PFSK-1 (cell line): ENCODE results near the gene LDLRAD4.

ENCODE experiments used
- FOXP2 ChIP-seq: optimal IDR thresholded peaks from 2 replicates; pipeline ENCODE3; 2011; ENCODE audit warnings: borderline replicate concordance, control low read depth, inconsistent platforms; ENCODE audit not compliant: insufficient read depth; ENCODE audit errors: extremely low read length, extremely low read depth
- POLR2AphosphoS5 ChIP-seq: IDR thresholded peaks from 2 replicates; pipeline ENCODE4 v1.6.1; 2012; ENCODE audit warnings: low read depth, mild to moderate bottlenecking, control low read depth, low read length, moderate library complexity
- SIN3A ChIP-seq: IDR thresholded peaks from 2 replicates; pipeline ENCODE4 v1.6.1; 2012; ENCODE audit warnings: mild to moderate bottlenecking, low read length, moderate library complexity, borderline replicate concordance; ENCODE audit not compliant: insufficient read depth
- TAF1 ChIP-seq: IDR thresholded peaks from 2 replicates; pipeline ENCODE4 v1.6.1; 2012; ENCODE audit warnings: low read length, control low read depth, borderline replicate concordance; ENCODE audit not compliant: insufficient read depth
- TF ChIP-seq, protein P1 (sequence below), 2 experiments: IDR thresholded peaks; 2 replicates each; pipeline versions ENCODE4 v1.6.1 to v1.8.0; 2011 to 2012; ENCODE audit warnings: low read depth in 2 of 2, low read length in 2 of 2, control low read depth in 1 of 2, inconsistent platforms in 1 of 2, mild to moderate bottlenecking in 1 of 2, moderate library complexity in 1 of 2; ENCODE audit not compliant: insufficient read depth in 1 of 2

Gene LDLRAD4

DNA sequence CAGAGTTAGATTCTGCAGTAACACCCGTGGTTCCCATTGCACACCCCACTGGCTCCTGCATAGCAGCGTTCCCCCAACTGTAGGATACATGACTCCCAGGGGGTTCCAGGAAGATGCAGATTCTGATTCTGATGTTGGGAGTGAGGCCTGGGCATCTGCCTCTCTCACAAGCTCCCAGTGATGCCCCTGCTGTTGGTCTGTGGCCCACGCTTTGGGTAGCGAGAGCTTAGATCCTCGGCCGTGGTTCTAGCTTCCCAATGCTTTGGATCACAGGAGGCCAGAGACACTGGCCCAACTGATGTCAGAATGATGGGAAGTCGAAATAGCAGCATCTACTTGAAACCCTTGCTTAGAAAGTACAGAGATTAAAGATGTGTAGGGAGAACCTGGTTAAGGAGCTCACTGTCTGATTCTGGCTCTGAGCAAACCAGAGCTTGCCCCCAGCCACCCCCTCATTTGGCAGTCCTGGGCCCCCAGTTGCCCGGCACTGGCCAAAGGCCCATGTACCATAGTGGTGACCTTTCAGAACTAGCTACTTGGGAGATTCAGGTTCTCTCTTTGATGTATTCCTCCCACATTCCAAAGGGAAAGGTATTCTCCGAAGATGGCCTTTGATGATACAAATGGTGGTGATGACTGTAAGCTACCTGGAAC lies 310.3 kb downstream of the LDLRAD4 start:
- no peak for TF ChIP-seq FOXP2
- no peak for TF ChIP-seq POLR2AphosphoS5
- TF ChIP-seq TAF1 = no peak
- no peak for TF ChIP-seq SIN3A
- TF ChIP-seq, protein P1, sequence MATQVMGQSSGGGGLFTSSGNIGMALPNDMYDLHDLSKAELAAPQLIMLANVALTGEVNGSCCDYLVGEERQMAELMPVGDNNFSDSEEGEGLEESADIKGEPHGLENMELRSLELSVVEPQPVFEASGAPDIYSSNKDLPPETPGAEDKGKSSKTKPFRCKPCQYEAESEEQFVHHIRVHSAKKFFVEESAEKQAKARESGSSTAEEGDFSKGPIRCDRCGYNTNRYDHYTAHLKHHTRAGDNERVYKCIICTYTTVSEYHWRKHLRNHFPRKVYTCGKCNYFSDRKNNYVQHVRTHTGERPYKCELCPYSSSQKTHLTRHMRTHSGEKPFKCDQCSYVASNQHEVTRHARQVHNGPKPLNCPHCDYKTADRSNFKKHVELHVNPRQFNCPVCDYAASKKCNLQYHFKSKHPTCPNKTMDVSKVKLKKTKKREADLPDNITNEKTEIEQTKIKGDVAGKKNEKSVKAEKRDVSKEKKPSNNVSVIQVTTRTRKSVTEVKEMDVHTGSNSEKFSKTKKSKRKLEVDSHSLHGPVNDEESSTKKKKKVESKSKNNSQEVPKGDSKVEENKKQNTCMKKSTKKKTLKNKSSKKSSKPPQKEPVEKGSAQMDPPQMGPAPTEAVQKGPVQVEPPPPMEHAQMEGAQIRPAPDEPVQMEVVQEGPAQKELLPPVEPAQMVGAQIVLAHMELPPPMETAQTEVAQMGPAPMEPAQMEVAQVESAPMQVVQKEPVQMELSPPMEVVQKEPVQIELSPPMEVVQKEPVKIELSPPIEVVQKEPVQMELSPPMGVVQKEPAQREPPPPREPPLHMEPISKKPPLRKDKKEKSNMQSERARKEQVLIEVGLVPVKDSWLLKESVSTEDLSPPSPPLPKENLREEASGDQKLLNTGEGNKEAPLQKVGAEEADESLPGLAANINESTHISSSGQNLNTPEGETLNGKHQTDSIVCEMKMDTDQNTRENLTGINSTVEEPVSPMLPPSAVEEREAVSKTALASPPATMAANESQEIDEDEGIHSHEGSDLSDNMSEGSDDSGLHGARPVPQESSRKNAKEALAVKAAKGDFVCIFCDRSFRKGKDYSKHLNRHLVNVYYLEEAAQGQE (IDR thresholded peaks at IDR 0.05; ENCODE audit: insufficient read depth in 1 of 2, low read depth in 2 of 2, low read length in 2 of 2) = no peak

- TF ChIP-seq POLR2AphosphoS5 = no peak
- no peak for TF ChIP-seq FOXP2
Observed at GRCh38 chr18:13530033-13530878, 311.7 kb downstream of the LDLRAD4 start.

DNA sequence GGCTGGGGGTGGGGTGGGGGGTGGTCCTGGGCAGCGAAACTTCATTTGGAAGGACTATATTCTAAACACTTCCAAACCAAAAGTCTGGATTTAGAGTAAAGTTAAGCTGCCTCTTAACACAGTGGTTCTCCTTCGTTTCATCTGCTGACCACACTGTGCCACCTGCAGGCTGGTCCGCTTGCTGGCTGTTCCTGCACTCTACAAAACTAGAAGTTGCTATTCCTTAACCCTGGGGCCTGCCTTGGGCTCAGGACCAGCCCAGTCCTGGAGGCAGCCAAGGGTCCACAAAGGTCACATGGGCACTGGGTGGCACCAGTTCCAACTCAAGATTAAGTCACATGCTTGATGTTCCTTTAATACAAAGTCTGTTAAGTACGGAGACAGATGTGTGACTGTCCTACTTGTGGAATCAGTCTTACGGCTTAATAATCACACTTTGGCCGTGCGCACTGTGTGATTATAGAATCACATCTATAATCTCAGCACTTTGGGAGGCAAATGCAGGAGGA lies 312.4 kb downstream of the LDLRAD4 start:
- TF ChIP-seq SIN3A = no peak
- TF ChIP-seq, protein P1 (IDR thresholded peaks at IDR 0.05; ENCODE audit: insufficient read depth in 1 of 2, low read depth in 2 of 2, low read length in 2 of 2) = no peak
- TF ChIP-seq POLR2AphosphoS5 = no peak
- TF ChIP-seq TAF1 = no peak
- TF ChIP-seq FOXP2 = no peak

- TF ChIP-seq TAF1 = no peak
- TF ChIP-seq FOXP2 = no peak
- TF ChIP-seq SIN3A = no peak
- TF ChIP-seq POLR2AphosphoS5 = no peak
- TF ChIP-seq, protein P1 (IDR thresholded peaks at IDR 0.05; ENCODE audit: insufficient read depth in 1 of 2, low read depth in 2 of 2, low read length in 2 of 2) = no peak
Observed at GRCh38 chr18:13531681-13532325, 313.2 kb downstream of the LDLRAD4 start.

GRCh38 chr18:13532406-13533075 lies 314.0 kb downstream of the LDLRAD4 start:
- TF ChIP-seq, protein P1 (IDR thresholded peaks at IDR 0.05; ENCODE audit: insufficient read depth in 1 of 2, low read depth in 2 of 2, low read length in 2 of 2) = no peak
- TF ChIP-seq TAF1 (no peak), FOXP2 (no peak), POLR2AphosphoS5 (no peak), SIN3A (no peak)
